Stimulated activated CD8-positive, alpha-beta memory T cell treated with anti-CD3 and anti-CD28 coated beads, Interleukin-15, amount 100 ng/mL, for 24 hours (primary cell): ENCODE results near the gene WDR27.

Experiments used
- DNase-seq: peaks from one replicate; pipeline ENCODE4 v3.0.0-alpha.2; 2020; ENCODE audit warnings: low read depth

Gene WDR27

DNA sequence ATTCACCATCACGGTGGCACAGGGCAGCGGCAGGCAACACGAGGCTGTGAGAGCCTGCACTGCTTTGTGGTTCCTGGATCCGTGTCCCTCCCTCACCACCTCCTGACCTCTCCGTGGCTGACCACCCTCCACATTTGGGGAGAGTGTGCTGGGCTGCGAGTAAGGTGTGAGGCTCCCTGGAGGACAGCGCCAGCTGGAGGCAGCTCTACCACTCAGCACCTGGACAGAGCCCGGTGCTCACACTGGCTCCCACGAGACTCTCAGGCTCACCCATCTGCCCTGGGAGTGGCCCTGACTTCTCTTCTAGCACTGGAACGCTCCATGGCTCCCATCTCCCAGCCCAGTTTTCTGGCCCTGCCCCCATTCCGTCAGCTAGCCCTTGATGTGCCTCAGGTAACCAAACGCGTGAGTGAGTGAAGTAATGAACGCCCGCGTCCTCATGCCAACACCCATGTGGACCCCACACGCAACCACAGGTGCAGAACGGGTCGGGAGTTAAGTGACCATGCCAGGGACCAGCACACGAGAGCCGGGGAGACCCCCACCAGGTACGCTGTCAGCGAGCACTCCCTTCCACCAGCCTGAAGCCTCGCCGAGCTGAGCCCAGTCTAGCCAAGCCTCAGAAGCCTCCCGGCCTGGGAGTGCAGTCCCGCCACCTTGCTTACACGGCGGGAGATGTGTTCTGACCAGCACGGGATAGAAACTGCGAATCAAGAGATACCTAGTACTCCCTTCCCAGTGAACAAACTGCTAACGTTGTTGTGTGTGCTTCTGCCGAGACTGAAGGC is 137.2 kb downstream of the WDR27 start:
- no peak for DNase-seq

DNA sequence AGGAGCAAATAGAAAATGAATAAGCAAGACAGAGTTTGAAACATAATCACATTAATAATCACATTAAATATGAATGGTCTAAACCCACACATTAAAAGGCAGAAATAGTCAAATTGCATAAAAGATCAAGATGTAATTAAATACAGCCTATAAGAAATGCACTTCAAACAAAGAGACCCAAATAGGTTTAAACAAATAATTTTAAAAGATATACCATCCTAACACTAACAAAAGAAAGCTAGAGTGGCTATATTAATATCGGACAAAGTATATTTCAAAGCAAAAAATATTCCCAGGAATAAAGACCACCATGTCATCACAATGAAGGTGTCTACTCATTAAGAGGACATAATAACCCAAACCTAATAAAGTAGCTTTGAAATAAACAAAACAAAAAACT is 140.2 kb downstream of the WDR27 start:
- no peak for DNase-seq

DNA sequence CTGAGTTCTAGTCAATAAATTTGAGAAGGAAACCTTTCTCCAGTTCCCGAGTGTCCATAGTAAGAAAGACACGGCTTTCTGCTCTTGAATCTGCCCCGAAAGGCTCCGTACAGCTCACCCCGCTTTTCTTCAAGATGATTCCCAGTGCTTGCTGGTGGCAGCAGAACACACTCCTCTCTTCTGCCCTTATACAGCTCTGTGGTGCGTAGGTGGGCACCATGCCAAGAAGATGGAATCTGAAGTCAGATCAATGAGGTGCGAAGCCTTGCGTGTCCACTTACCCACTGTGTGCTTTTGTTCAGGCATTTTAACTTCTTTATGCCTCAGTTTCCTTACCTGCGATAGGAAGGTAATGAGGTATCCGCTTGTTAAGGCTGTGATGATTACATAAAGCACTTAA is 142.2 kb downstream of the WDR27 start:
- no peak for DNase-seq

DNA sequence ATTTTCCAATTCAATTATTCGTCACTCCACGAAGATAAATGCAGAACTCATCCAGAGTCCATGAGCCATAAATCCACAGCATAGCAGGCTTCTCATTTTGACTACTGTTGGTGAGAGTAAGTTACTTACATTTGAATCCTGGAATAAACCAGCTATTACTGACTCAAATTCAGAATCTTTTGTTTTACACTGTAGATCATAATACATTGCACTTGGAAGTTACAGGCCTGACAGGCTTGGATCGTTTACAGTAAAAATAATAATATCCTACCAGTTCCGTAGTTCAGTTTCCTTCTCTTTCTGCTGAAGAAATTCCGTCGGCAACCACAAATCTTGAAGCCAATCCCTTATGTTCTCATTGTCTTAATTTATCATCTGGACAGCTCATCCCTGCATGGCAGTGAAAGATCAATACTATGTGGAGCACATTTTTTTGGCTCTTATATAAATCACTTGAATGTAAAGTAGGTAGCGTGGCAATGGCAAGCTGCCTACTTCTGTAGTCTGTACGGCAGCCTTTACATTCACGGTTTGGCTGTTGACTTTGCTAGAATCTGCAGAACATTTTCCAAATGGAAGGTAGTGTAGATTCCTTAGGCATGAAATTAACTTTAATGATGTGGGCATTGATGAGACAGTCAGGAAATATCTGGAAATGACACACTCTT is 142.9 kb downstream of the WDR27 start:
- no peak for DNase-seq

GRCh38 chr6:169558378-169558773 is 143.5 kb downstream of the WDR27 start:
- DNase-seq, result no peak

- no peak for DNase-seq
Measured at GRCh38 chr6:169557887-169558286, 143.9 kb downstream of the WDR27 start.

GRCh38 chr6:169556758-169557548 is 144.9 kb downstream of the WDR27 start:
- no peak for DNase-seq

DNA sequence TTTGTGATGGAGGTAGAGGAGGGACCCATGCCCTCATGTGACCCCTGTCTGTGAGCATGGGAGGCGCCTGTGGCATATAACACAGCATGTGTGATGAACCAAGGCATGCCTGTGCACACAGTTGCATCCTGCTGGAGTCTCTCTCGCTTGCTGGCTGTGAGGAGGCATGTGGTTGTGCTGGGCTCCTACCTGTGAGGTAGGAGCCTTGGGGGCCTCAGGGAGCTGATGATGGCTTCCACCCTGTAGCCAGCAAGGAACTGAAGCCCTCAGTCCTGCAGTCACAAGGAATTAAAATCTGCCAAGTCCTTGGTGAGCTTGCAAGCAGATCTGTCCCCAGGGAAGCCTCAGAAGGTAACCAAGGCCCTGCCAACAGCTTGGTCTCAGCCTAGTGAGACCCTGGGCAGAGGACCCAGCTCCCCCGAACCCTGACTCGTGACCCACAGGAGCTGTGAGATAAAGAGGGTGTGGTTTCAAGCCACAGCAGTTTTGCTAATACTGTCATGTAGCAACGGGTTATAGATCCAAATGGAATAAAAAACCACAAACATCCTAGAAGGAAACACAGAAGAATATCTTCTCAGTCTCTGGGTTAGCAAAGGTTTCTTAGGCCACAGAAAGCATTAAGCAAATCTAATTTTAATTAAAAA is 145.7 kb downstream of the WDR27 start:
- DNase-seq, result no peak

DNA sequence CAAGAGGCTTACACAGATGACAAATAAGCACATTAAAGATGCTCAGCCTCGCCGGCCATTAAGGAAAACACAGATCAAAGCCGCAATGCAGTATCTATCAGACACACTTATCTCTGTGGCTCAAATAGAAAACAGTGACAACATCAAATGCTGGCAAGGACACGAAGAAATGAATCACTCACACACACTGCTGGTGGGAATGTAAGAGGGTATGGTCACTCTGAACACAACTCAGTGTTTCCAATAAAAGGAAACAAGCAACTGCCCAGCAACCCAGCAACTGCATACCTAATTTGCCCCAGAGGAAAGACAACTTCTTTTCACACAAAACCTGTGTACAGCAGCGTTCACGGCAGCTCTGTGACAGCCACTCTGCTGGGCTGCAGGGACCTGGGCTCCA is 155.8 kb downstream of the WDR27 start:
- no peak for DNase-seq

- no peak for DNase-seq
Measured at GRCh38 chr6:169543704-169544103, 158.1 kb downstream of the WDR27 start.

DNA sequence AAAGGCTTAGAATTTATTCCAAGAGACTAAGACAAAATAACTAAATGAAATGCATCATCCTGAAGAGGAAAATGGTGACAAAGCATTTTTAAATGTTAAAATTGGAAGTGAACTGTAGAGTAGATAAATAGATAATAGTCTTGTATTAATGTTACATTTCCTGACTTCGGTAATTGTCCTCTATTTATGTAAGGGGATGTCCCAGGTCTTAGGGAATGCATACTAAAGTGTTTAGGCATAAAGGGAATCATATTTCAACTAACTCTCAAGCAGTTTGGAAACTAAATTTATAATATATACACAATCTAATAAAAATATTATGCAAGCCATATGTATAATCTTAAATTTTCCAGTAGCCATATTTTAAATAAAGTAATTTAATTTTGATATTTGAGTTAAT is 159.3 kb downstream of the WDR27 start:
- DNase-seq, result no peak

- DNase-seq, result no peak
Measured at GRCh38 chr6:169539176-169539897, 162.5 kb downstream of the WDR27 start.

DNA sequence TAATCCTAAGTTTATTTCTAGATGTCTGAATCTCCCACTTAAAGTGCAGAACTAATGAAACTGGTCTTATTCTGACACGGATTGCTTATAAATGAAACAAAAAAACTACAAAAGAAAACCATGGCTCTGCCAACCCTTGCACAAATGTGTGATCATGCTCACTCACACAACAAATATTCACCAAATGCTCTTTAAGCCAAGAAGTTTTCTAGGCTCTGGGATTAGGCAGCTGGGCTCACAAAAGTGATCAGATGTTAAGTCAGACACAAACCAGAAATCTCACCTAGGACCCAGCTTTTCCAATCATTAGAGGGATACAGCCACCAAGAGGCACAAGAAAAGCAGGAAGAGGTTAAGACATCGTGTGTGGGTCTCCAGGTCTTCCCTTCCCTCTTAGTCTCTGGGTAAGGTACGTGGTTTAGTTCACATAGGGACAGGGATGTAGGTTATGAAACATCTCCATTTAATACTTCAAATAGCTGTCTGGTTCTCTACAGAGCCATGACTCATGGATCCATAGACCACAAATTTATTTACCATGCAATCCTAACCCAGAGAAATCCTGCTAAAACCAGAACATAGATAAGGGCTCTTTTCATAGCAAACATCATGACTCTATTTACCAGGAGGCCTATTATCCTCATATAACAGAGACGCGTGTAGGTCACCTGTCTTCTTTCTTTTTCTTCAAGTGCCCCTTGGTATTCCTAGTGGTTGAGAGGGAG is 165.2 kb downstream of the WDR27 start:
- DNase-seq, result no peak

DNA sequence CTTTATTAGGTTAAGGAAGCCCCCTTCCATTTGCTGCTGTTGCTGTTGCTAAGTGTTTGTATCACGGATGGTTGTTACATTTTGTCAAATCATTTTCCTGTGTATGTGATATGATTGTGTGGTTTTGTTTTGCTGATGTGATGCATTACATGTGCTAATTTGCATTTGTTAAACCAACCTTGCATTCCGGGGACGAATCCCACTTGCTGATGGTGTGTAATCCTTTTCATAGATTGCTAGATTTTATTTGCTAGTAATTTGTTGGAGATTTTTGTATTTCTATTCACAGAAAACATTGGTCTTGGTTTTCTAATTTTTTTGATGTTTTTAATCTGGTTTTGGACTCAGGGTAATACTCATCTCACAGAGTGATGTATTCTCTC is 167.8 kb downstream of the WDR27 start:
- no peak for DNase-seq

DNA sequence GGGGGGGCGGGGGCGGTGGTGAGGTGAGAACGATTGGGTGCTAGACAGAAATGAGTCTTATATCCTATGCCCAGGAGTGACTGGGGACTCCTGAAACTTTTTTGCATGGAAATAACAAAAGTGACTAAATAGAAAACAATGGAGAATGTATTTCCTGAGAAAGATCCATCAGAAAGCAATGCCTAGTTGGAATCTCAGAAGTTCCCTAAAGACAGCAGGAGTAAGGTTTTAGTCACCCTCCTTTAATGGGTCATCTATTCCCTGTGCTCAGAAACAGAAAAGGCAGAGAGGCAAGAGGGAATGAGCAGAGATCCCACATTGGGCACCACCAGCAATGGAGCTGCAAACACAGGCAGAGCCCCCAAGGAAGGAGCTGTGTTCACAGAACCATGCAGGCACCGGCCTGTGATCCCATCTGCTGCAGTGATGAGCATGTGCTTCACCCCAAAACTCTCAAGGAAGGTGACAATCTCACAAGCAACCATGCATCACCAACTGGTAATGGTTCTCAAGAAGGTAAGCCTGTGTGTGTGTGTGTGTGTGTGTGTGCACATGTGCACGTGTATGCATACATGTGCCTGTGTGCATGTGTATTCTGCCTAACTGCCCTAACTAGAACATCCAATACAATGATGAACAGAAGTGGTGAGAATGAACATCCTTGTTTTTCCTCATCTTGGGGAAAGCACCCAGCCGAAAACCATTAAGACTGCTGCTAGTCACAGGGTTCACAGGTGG is 168.4 kb downstream of the WDR27 start:
- DNase-seq, result no peak

GRCh38 chr6:169530752-169531123 is 171.1 kb downstream of the WDR27 start:
- no peak for DNase-seq

DNA sequence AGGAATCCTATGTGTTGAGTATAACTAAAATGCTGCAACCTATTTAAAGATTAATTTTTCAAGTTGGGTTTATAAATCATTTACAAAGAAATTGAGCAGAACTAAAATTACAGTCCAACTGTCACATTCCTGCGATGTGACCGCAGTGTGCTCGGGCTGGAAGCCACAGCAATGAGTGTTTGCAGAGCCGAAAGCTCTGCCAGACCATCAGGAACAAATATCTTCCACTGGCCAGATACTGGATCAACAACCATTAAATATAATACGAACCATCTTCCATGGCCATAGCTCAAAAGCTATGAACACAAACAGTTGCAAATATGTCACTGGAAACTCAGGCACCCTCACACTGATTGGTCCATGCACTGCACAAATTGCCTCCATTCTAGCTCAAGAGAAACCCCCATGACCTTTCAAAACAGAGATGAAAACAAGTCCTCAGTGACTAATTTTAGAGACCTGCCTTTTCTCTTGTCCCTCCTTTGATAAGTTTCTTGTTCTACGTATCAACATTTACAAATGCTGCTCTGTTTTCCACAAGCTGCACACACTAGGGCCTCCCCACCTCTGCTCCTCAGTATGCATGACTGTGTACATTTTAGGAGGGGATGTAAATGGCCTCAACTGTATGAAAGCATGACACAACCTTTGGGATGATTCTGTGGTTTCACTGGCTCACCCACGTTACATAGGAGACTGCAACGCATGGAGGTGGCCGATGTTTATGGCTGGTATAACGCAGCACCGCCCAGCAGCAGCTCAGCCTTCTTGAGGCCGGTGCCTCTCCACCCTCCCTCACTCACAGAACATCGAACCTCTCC is 171.7 kb downstream of the WDR27 start:
- DNase-seq, result no peak

DNA sequence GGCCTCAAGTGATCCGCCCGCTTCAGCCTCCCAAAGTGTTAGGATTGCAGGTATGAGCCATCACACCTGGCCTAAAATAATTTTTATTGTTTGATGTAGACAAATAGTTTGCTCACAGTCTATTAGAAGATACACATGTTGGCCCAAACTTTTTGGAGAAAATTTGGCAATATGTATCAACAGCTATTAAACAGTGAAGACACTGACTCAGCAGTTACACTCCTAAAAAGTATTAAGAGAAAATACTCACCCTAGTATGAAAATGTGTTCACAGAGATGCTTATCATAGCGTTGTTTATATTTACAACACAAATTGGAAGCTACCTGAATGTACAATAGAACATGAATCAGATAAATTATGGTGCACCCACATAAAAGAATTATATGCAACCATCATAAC is 173.1 kb downstream of the WDR27 start:
- DNase-seq, result no peak

GRCh38 chr6:169527306-169527705 is 174.5 kb downstream of the WDR27 start:
- DNase-seq, result no peak

- DNase-seq, result no peak
Measured at GRCh38 chr6:169521825-169522224, 180.0 kb downstream of the WDR27 start.
